Activated CD8-positive, alpha-beta memory T cell treated with anti-CD3 and anti-CD28 coated beads for 36 hours (primary cell): Measurements from ENCODE around the gene OAF. TPM values are rescaled to one million over a fixed set of nuclear protein-coding genes. Genes with fewer than 3 reads are reported as not detected.

Experiments used
- CTCF ChIA-PET: fragments of 350-600 bp; sonication (Branson Sonifier 250); formaldehyde crosslinking; loops from one replicate; lab custom pipeline; 2021; ENCODE audit warnings: antibody characterized with exemption; lab: Charles Lee
- POLR2A ChIA-PET: fragments of 350-600 bp; sonication (Branson Sonifier 250); formaldehyde crosslinking; loops from one replicate; lab custom pipeline; 2021; ENCODE audit warnings: antibody characterized with exemption; lab: Charles Lee
- total RNA-seq, 2 experiments: library from RNA; stranded (reverse); gene quantifications; one replicate each; pipeline ENCODE4 v1.2.3, GENCODE V29; 2021

OAF gene
- total RNA-seq, 2 experiments from 2014 or later = 3.6 to 4.8 TPM

DNA sequence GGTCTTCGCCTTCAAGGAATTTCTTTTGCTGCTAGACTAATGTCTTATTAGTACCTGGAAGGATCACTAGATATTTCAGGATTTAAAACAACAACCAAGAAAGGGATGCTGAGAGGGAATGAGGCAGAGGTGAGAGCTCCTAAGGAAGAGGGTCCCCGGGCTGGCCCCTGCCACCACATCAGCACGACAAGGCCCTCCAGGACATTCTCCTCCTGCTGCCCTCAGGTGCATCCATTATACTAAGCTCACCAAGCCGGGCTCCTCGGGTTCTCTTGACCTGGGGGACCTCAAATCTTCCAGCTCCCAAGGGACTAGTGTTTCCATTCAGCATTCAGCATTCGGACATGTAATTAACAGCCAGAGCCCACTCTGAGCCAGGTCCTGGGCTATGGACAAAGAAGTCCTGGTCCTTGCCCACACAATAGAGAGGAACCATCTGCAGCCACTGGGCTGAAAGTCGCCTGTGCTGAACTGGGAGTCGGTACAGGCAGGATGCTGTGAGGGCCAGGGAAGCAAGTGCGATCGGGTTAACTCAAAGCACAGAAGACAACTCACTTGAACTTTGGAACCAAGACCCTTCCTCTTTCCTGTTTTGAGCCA, 29.4 kb upstream of the OAF start:
- ChIA-PET CTCF (interaction anchor here (0.6 kb wide), 2 partner anchors 11 to 122 kb away, joined by 3 read pairs; no protein-coding TSS in a partner anchor), POLR2A (no interaction called here)

- ChIA-PET CTCF (no interaction called here), POLR2A (no interaction called here)
These were observed 28.5 kb upstream of the OAF start for GRCh38 chr11:120182372-120182771.

GRCh38 chr11:120182790-120183491, 27.9 kb upstream of the OAF start:
- CTCF ChIA-PET = no interaction called here
- POLR2A ChIA-PET = no interaction called here

GRCh38 chr11:120183701-120184141, 27.1 kb upstream of the OAF start:
- POLR2A ChIA-PET = no interaction called here
- CTCF ChIA-PET = no interaction called here

- ChIA-PET CTCF (no interaction called here), POLR2A (no interaction called here)
These were observed 26.4 kb upstream of the OAF start for GRCh38 chr11:120184371-120184945.

DNA sequence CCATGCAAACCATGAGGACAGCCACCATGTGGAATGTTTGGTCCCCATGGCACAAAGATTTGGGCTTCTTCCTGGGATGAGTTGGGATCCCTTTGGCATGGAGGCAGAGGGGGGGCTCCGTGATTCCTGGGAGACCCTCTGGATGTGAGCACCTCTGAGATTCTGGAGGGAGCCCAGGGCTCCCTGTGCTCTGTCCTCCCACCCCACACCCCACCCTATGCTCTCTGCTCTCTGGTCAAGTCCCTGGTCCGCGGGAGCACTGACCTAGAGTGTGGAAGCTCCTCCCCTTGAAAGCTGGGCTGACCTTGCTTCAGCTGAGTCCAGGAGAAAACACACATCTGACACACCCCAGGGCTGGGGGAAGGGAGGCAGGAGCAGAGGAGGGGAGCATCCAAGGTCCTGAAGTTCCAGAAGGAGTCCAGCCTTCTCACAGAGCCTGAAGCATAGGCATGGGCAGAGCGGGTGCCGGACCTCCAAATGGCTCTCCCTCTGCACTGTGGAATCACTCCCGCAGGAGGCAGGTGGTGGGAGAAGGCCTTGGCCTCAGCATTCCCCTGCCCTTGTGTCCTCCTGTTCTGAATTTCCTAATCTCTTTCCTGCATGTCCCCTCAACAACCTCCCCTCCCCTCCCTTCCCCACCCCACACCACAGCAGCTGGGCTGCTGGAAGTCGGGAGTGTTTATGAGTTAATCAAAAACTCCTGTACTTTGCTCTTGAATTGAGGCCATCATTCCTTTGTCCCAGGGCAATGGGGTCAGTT, 25.7 kb upstream of the OAF start:
- ChIA-PET POLR2A (no interaction called here), CTCF (no interaction called here)

GRCh38 chr11:120185706-120186455, 25.0 kb upstream of the OAF start:
- CTCF ChIA-PET = no interaction called here
- POLR2A ChIA-PET = no interaction called here

DNA sequence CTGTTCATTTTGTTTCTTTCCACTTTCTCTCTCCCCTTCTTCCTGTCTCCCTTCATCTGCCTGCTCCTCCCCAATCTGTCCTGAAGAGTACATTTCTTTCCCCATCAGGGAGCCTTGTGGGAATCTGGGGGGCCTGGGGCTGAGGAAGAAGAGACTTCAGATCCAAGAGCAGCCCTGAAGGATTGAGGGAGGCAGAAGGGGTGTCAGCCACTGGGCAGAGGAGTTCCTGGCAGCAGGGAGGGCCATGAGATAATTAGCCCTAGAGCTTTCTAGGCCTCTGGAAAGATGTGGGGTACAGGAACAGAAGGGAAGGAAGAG, 24.4 kb upstream of the OAF start:
- ChIA-PET CTCF (no interaction called here), POLR2A (no interaction called here)

DNA sequence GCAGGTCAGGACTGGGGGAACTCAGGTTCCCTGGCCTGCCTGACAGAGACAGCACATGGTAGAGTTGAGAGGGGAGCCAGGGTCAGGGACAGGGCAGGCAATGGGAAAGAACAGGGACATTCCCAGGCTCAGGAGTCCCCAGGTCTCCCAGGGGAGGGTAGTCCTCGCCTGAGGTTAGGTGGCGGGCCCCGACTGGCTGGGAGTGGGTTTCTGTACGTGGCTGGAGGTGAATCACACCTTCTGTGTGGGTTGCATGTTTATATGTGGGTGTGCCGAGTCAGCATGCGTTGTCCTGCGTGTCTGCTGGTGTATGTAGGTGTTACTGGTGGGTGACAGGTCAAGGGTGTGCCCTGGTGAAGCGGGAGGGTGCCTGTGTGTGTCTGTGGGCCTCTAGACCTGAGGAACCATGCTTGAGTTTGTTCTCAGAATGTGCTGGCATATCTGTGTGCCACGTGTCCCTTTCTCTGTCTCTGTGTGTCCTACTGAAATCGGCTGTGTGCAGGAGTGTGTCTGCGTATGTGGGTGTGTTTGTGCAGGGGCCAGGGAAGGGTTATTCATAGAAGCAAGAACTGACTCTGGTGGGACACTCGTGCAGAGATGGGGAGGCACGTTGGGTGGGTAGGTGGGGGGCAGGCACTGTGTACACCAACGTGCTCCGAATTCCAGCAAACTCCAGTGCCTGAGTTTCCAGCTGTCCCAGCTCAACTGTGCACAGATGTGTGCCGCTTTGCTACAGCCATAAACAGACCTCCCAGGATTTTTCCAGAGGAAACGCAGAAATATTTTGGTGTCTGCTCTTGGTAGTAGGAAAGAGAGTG, 23.8 kb upstream of the OAF start:
- CTCF ChIA-PET = interaction anchor here (1.3 kb wide), 1 partner anchor 116 kb away, joined by 4 read pairs; no protein-coding TSS in a partner anchor
- POLR2A ChIA-PET = no interaction called here

- ChIA-PET CTCF (no interaction called here), POLR2A (no interaction called here)
These were observed 22.5 kb upstream of the OAF start for GRCh38 chr11:120188371-120188770.

DNA sequence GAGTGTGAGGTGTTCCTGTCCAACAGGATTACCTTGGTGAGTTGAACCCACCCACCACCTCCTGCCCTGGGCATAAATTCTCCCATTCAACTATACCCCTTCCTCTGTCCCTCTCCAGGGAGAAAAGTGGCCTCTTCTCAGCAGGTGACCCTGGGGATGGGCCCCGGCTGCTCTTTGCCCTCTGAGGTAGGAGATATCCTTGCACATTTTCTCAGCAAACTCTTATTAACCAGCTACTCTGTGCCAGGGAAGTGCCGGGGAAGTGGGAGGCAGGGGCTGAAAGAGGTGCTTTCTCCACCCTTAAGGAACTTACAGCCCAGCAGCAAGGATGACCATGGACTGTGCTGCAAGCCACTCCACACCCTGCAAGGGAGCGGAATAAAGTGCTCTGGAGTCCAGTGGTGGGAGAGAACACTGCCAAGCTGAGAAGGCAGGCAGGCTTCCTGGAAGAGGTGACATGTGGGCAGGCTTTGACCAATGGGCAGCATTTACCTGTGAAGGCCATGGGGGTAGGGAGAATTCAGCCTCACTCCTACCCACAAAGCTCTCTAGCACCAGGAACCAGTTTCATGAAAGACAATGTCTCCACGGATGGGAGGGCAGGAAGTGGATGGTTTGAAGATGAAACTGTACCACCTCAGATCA, 21.9 kb upstream of the OAF start:
- ChIA-PET POLR2A (no interaction called here), CTCF (no interaction called here)

GRCh38 chr11:120191058-120191457, 19.8 kb upstream of the OAF start:
- ChIA-PET CTCF (interaction anchor here (1.0 kb wide), 1 partner anchor 83 kb away, joined by 3 read pairs; no protein-coding TSS in a partner anchor), POLR2A (no interaction called here)

- CTCF ChIA-PET = no interaction called here
These were observed 17.8 kb upstream of the OAF start for GRCh38 chr11:120192831-120193625.

DNA sequence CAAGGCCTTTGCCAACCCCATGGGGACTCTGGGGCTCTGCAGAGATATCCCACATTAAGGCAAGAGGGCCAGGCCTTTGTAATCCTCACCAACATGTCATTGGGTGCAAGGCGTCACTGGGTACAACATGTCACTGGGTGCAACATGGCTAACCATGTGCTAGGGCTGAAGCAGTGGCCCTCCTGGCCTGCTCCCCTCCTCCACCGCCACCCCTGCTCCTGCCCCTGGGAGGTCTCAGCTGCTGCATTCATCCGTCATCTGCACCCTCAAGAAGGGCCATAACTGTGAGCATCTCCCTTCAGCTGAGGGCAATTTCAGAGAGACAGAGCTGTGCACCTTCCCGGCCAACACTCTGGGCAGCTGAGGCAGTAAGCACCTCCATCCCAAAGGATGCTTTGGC, 16.7 kb upstream of the OAF start:
- ChIA-PET CTCF (no interaction called here), POLR2A (no interaction called here)

More at GRCh38 chr11:120192831-120193625, 17.8 kb upstream of the OAF start:
- POLR2A ChIA-PET = no interaction called here

- ChIA-PET POLR2A (no interaction called here), CTCF (no interaction called here)
These were observed 15.1 kb upstream of the OAF start for GRCh38 chr11:120195601-120196320.

- POLR2A ChIA-PET = no interaction called here
These were observed 14.0 kb upstream of the OAF start for GRCh38 chr11:120196826-120197225.

More at GRCh38 chr11:120196826-120197225, 14.0 kb upstream of the OAF start:
- CTCF ChIA-PET = no interaction called here
